HFFc6 (cell line): ENCODE results near the gene SLC22A23. TPM values are rescaled to one million over a fixed set of nuclear protein-coding genes. Genes with fewer than 3 reads are reported as not detected.

Experiments
- DNase-seq: peaks from one replicate; pipeline ENCODE4 v3.0.0-alpha.2; 2018
- H3K27ac Mint-ChIP-seq: 2 replicates; pipeline ENCODE4 v1.8.0; 2020; ENCODE audit warnings: mild to moderate bottlenecking, mixed read lengths
- H3K27me3 Mint-ChIP-seq: 2 replicates; pipeline ENCODE4 v1.8.0; 2021; ENCODE audit warnings: mild to moderate bottlenecking, moderate library complexity, mixed read lengths; ENCODE audit not compliant: insufficient read depth
- H3K36me3 Mint-ChIP-seq: 2 replicates; pipeline ENCODE4 v1.8.0; 2021; ENCODE audit warnings: low read depth, mixed read lengths
- H3K4me1 Mint-ChIP-seq: 2 replicates; pipeline ENCODE4 v1.8.0; 2020; ENCODE audit warnings: low read depth, mixed read lengths
- H3K4me3 Mint-ChIP-seq: 2 replicates; pipeline ENCODE4 v1.8.0; 2020; ENCODE audit warnings: mild to moderate bottlenecking, moderate library complexity, mixed read lengths
- H3K9me3 Mint-ChIP-seq: 2 replicates; pipeline ENCODE4 v1.8.0; 2020; ENCODE audit warnings: mild to moderate bottlenecking, mixed read lengths
- CTCF ChIP-seq: fragments of 200-600 bp; sonication (generic); IDR thresholded peaks from 2 replicates; pipeline ENCODE4 v1.5.0; 2021; ENCODE audit warnings: antibody characterized with exemption, mild to moderate bottlenecking
- total RNA-seq, 6 experiments: library from RNA; stranded (reverse); fragmentation: NEBNext Ultra II Directional; extraction: Animal tissue kit (Norgen Biotek cat#: 25700); gene quantifications; 2 replicates in 1 of 6; 3 replicates in 5 of 6; pipeline ENCODE4 v1.2.3, GENCODE V29; 2021

SLC22A23 gene
- total RNA-seq, 6 experiments from 2014 or later: 0.10 to 0.55 (median 0.21) TPM

- no peak for TF ChIP-seq CTCF
- no peak overlapping the region for H3K27ac Mint-ChIP-seq
- H3K27me3 Mint-ChIP-seq: peaks cover 43% of the 10 kb centered on the region
- H3K36me3 Mint-ChIP-seq: no peaks in the 10 kb centered on the region
- H3K4me3 Mint-ChIP-seq: no peak overlapping the region
- DNase-seq: no peak
- H3K4me1 Mint-ChIP-seq: peaks cover 10% of the 10 kb centered on the region
- H3K9me3 Mint-ChIP-seq: no peaks in the 10 kb centered on the region
Observed at GRCh38 chr6:3418496-3419060, 38.3 kb downstream of the SLC22A23 start.

GRCh38 chr6:3417473-3417872 lies 39.4 kb downstream of the SLC22A23 start:
- peaks cover 39% of the 10 kb centered on the region for H3K27me3 Mint-ChIP-seq
- no peaks in the 10 kb centered on the region for H3K9me3 Mint-ChIP-seq
- peaks cover 10% of the 10 kb centered on the region for H3K4me1 Mint-ChIP-seq
- no peak for TF ChIP-seq CTCF
- no peak overlapping the region for H3K4me3 Mint-ChIP-seq
- no peak overlapping the region for H3K27ac Mint-ChIP-seq
- DNase-seq: no peak
- H3K36me3 Mint-ChIP-seq: no peaks in the 10 kb centered on the region

- no peak for DNase-seq
- Mint-ChIP-seq H3K27ac (no peak overlapping the region), H3K4me3 (no peak overlapping the region), H3K36me3 (no peaks in the 10 kb centered on the region), H3K9me3 (no peaks in the 10 kb centered on the region), H3K27me3 (peaks cover 38% of the 10 kb centered on the region), H3K4me1 (peaks cover 10% of the 10 kb centered on the region)
- no peak for TF ChIP-seq CTCF
Observed at GRCh38 chr6:3415490-3415889, 41.4 kb downstream of the SLC22A23 start.

GRCh38 chr6:3415082-3415453 lies 41.8 kb downstream of the SLC22A23 start:
- no peak for DNase-seq
- H3K27me3 Mint-ChIP-seq: peaks cover 38% of the 10 kb centered on the region
- H3K4me3 Mint-ChIP-seq: no peak overlapping the region
- peaks cover 7% of the 10 kb centered on the region for H3K4me1 Mint-ChIP-seq
- no peak for TF ChIP-seq CTCF
- no peaks in the 10 kb centered on the region for H3K36me3 Mint-ChIP-seq
- H3K27ac Mint-ChIP-seq: no peak overlapping the region
- H3K9me3 Mint-ChIP-seq: no peaks in the 10 kb centered on the region

GRCh38 chr6:3414327-3415081 lies 42.3 kb downstream of the SLC22A23 start:
- Mint-ChIP-seq H3K4me1 (peaks cover 1% of the 10 kb centered on the region), H3K27me3 (peaks cover 36% of the 10 kb centered on the region), H3K36me3 (no peaks in the 10 kb centered on the region), H3K4me3 (no peak overlapping the region), H3K9me3 (no peaks in the 10 kb centered on the region), H3K27ac (no peak overlapping the region)
- TF ChIP-seq CTCF: no peak
- no peak for DNase-seq
